Measurements from ENCODE around the gene FIBP. TPM values are rescaled to one million over a fixed set of nuclear protein-coding genes. Genes with fewer than 3 reads are reported as not detected.
"Not testable (repeated sequence)": the region's sequence is repeated elsewhere in the genome, so short reads cannot be mapped to it uniquely, and the experiment has no call there.

Gene FIBP
- total and polyA plus RNA-seq, 3 donors from 2014 or later, result 131 to 149 (median 144) TPM

DNA sequence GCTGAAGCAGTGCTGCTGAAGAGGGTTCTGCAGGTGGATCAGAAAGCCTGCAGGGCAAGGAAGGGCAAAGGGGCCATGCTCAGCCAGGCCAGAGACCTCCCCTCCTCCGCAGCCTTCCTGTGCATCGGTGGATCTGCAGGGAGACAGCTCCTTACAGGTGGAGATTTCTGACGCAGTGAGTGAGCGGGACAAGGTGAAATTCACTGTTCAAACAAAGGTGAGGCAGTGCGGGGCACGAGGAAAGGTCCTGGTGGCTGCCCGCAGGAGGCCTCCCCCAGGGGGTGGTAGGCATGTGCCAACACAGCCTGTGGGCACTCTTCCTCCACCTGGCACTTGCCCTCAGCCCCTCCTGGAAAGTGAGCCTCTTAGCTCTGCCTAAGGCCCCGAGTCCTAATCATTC, 38.9 kb downstream of the FIBP start:
- H3K27me3 ChIP-seq, result no peaks in the 10 kb centered on the region
- H3K4me1 ChIP-seq, result no peaks in the 10 kb centered on the region
- no peaks in the 10 kb centered on the region for H3K36me3 ChIP-seq (ENCODE audit: low read depth, missing control alignments)
- no peak for DNase-seq
- H3K9me3 ChIP-seq, result no peaks in the 10 kb centered on the region
- H3K4me3 ChIP-seq, result no peak overlapping the region
- H3K27ac ChIP-seq, result no peak overlapping the region
- intact Hi-C loops (cut with DNase I; ENCODE audit: low total_unique reads), result no loop called here
- TF ChIP-seq POLR2A (IDR thresholded peaks at IDR 0.05), result no peak
- TF ChIP-seq, protein P1, sequence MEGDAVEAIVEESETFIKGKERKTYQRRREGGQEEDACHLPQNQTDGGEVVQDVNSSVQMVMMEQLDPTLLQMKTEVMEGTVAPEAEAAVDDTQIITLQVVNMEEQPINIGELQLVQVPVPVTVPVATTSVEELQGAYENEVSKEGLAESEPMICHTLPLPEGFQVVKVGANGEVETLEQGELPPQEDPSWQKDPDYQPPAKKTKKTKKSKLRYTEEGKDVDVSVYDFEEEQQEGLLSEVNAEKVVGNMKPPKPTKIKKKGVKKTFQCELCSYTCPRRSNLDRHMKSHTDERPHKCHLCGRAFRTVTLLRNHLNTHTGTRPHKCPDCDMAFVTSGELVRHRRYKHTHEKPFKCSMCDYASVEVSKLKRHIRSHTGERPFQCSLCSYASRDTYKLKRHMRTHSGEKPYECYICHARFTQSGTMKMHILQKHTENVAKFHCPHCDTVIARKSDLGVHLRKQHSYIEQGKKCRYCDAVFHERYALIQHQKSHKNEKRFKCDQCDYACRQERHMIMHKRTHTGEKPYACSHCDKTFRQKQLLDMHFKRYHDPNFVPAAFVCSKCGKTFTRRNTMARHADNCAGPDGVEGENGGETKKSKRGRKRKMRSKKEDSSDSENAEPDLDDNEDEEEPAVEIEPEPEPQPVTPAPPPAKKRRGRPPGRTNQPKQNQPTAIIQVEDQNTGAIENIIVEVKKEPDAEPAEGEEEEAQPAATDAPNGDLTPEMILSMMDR (IDR thresholded peaks at IDR 0.05), result no peak
- WGBS, 2 donors, result 67 to 74% methylated on average over 1 to 8 of the region's 8 CpGs

GRCh38 chr11:65848693-65849092, 39.6 kb downstream of the FIBP start:
- H3K36me3 ChIP-seq (ENCODE audit: low read depth, missing control alignments); H3K27ac ChIP-seq; H3K9me3 ChIP-seq; H3K27me3 ChIP-seq; H3K4me3 ChIP-seq; intact Hi-C loops (cut with DNase I; ENCODE audit: low total_unique reads); H3K4me1 ChIP-seq; DNase-seq: not testable (repeated sequence)
- WGBS, 2 donors, result 57 to 63% methylated on average over 7 of the region's 7 CpGs

GRCh38 chr11:65847746-65848145, 40.5 kb downstream of the FIBP start:
- no peaks in the 10 kb centered on the region for H3K4me1 ChIP-seq
- 81 to 91% methylated on average over 3 of the region's 3 CpGs for WGBS, 2 donors
- no peaks in the 10 kb centered on the region for H3K9me3 ChIP-seq
- no peak for DNase-seq
- H3K36me3 ChIP-seq (ENCODE audit: low read depth, missing control alignments), result no peaks in the 10 kb centered on the region
- no peak overlapping the region for H3K4me3 ChIP-seq
- TF ChIP-seq, protein P1 (IDR thresholded peaks at IDR 0.05), result no peak
- TF ChIP-seq POLR2A (IDR thresholded peaks at IDR 0.05), result no peak
- H3K27me3 ChIP-seq, result no peaks in the 10 kb centered on the region
- H3K27ac ChIP-seq, result no peak overlapping the region
- intact Hi-C loops (cut with DNase I; ENCODE audit: low total_unique reads), result no loop called here

- Histone ChIP-seq H3K36me3 (ENCODE audit: low read depth, missing control alignments) (no peaks in the 10 kb centered on the region), H3K4me1 (no peaks in the 10 kb centered on the region), H3K27me3 (no peaks in the 10 kb centered on the region), H3K9me3 (no peaks in the 10 kb centered on the region), H3K27ac (no peak overlapping the region), H3K4me3 (no peak overlapping the region)
- no peak for DNase-seq
- TF ChIP-seq, protein P1 (IDR thresholded peaks at IDR 0.05), result no peak
- intact Hi-C loops (cut with DNase I; ENCODE audit: low total_unique reads), result no loop called here
- 80 to 86% methylated on average over 10 of the region's 10 CpGs for WGBS, 2 donors
Observed at GRCh38 chr11:65844231-65844872, 43.9 kb downstream of the FIBP start.

DNA sequence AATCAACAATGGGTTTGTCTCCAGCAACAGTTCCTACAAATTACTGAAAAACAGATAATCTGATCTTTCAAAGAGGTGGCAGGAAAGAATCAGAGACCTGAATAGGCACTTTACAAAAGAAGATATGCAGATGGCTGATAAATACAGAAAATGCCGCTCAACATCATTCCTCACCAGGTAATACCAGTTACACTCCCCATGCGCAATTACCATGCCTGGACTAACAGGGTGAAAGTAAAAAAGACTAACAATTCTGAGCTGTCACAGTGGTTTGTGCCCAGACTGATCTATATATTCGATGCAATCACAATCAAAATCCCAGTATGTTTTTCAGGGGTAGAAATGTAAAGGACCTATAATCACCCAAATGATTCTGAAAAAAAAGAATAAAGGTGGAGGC, 44.5 kb downstream of the FIBP start:
- no peaks in the 10 kb centered on the region for H3K9me3 ChIP-seq
- H3K4me3 ChIP-seq, result no peak overlapping the region
- no peak for TF ChIP-seq POLR2A (IDR thresholded peaks at IDR 0.05)
- TF ChIP-seq, protein P1 (IDR thresholded peaks at IDR 0.05), result no peak
- no peaks in the 10 kb centered on the region for H3K4me1 ChIP-seq
- H3K27me3 ChIP-seq, result no peaks in the 10 kb centered on the region
- WGBS, 2 donors, result 97% methylated on average over 3 of the region's 3 CpGs
- intact Hi-C loops (cut with DNase I; ENCODE audit: low total_unique reads), result no loop called here
- DNase-seq, result no peak
- H3K36me3 ChIP-seq (ENCODE audit: low read depth, missing control alignments), result no peaks in the 10 kb centered on the region
- no peak overlapping the region for H3K27ac ChIP-seq
